GM10266 (cell line): ENCODE measurements around the gene TLE7.

ENCODE experiments used
- DNase-seq: peaks from one replicate; pipeline ENCODE4 v3.0.0; 2012; ENCODE audit errors: extremely low spot score
- CTCF ChIP-seq: IDR thresholded peaks from 2 replicates; pipeline ENCODE4 v1.5.1; 2012; ENCODE audit warnings: mild to moderate bottlenecking, low read depth; ENCODE audit not compliant: control insufficient read depth, insufficient read depth; ENCODE audit errors: missing control alignments

The TLE7 gene

DNA sequence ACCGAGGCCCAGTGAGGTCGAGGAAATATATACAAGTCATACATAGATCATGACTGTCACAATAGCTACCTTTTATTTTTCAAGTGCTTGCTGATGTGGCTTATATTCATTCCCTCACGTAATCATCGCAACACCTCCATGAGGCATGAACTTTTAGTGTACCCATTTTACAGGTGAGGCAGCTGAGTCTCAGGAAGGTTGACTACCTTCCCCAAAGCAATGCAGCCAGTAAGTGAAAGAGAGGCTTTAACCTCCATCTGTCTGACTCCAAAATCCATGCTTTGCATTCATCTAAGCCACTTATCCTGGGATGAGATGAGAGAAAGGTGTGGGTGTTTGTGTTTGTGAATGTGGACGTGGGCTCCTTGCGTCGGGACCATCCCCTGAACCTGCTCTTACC, 52.5 kb downstream of the TLE7 start:
- DNase-seq: no peak
- TF ChIP-seq CTCF: no peak

- TF ChIP-seq CTCF: no peak
- DNase-seq: no peak
Measured at GRCh38 chr16:71387045-71387871, 54.6 kb downstream of the TLE7 start.

GRCh38 chr16:71384073-71384724, 57.7 kb downstream of the TLE7 start:
- TF ChIP-seq CTCF: no peak
- no peak for DNase-seq

DNA sequence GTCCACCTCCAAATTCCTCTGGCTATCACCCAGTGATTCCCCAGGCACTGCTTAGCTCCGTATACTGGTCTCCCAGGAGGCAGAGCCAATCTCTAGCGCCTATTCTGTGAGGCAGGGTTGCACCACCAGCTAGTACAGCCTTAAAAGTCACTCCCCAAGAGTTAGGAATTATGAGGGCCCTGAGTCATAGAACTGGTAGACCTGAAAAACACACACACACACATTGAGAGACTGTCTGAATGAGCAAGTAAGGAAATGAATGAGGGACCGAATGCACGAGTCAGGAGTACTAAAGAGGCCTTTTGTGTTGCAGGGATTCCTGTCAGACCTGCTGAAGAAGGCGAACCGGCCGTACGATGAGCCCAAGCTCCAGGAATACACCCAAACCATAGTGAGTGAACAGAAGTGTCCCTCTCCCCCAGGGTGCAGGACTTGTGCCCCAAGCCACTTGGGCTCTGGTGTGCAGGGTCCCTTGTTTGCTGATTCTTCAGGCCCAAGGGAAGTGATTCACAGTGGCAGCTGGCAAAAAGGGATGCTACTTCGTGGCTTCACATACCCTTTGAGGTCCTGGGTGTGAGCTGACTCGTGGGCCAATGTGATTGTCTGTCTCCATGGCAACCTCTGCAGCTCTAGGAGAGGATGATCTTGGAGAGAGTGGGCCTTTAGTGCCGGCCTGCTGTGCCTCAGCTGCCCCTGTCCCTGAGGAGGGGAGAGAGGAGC, 58.6 kb downstream of the TLE7 start:
- no peak for DNase-seq
- TF ChIP-seq CTCF: no peak

DNA sequence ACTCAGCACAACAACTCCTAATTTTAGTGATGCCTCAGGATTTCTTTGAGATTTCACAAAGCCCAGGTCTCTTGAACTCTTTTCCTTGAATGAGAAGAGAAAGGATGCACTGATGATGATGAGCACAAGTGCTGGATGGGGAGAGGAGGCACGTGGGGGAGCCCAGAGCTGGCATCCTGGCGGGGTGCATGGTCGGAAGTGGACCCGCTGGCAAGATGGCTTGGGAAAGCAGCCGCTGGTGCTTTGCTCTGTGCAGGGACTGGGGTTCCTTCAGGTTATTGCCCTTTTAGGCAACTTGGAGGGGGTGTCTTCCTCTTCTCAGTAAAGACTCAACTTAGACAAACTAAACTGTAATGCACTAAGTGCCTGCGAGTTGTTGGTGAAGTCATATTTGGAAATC, 61.0 kb downstream of the TLE7 start:
- no peak for TF ChIP-seq CTCF
- DNase-seq: no peak
